OCI-LY3 (cell line): ENCODE results near the gene BICDL2.

Experiments
- H2AFZ ChIP-seq: fragments of 200-600, 300-600 bp; shearing (Covaris generic); 2 replicates; pipeline ENCODE4 v1.6.0; 2014; ENCODE audit warnings: antibody characterized with exemption, low read depth, low read length
- H3K27ac ChIP-seq: fragments of 200-600, 300-600 bp; sonication (generic); 2 replicates; pipeline ENCODE4 v1.5.1; 2014; ENCODE audit warnings: mild to moderate bottlenecking, low read length, moderate library complexity, mixed read lengths
- H3K27me3 ChIP-seq: fragments of 200-600, 300-600 bp; sonication (generic); 2 replicates; pipeline ENCODE4 v1.6.1; 2014; ENCODE audit warnings: low read depth, low read length, mixed read lengths
- H3K36me3 ChIP-seq: fragments of 200-600, 300-600 bp; sonication (generic); replicated peaks from 2 replicates; pipeline ENCODE3; 2014; ENCODE audit warnings: low read depth, low read length, mixed read lengths
- H3K4me1 ChIP-seq: fragments of 300-600, 200-600 bp; sonication (generic); 2 replicates; pipeline ENCODE4 v1.6.1; 2014; ENCODE audit warnings: low read length, mixed read lengths
- H3K4me2 ChIP-seq: fragments of 200-600, 300-600 bp; sonication (generic); 2 replicates; pipeline ENCODE4 v1.6.1; 2014; ENCODE audit warnings: low read length, mixed read lengths
- H3K4me3 ChIP-seq: fragments of 300-600, 200-600 bp; sonication (generic); 2 replicates; pipeline ENCODE4 v1.5.1; 2014; ENCODE audit warnings: antibody characterized with exemption, mild to moderate bottlenecking, low read length, moderate library complexity
- H3K79me2 ChIP-seq: fragments of 300-600, 200-600 bp; shearing (Covaris generic); 2 replicates; pipeline ENCODE4 v1.6.1; 2014; ENCODE audit warnings: mild to moderate bottlenecking, low read length, mixed read lengths
- H3K9ac ChIP-seq: fragments of 300-600, 200-600 bp; shearing (Covaris generic); 2 replicates; pipeline ENCODE4 v1.6.0; 2014; ENCODE audit warnings: mild to moderate bottlenecking, low read length, moderate library complexity
- H3K9me3 ChIP-seq: fragments of 200-600, 300-600 bp; shearing (Covaris generic); 2 replicates; pipeline ENCODE4 v1.6.1; 2014; ENCODE audit warnings: low read length, mixed read lengths; ENCODE audit not compliant: insufficient read depth
- H4K20me1 ChIP-seq: fragments of 200-600, 300-600 bp; sonication (generic); 2 replicates; pipeline ENCODE4 v1.6.1; 2016; ENCODE audit warnings: low read length, mixed read lengths; ENCODE audit not compliant: insufficient read depth
- EZH2phosphoT487 ChIP-seq: fragments of 200-600 bp; shearing (Covaris generic); IDR thresholded peaks from 2 replicates; pipeline ENCODE4 v1.6.1; 2018; ENCODE audit warnings: antibody characterized with exemption, mixed run types, low read depth
- TF ChIP-seq, protein P1 (sequence below): fragments of 200-600, 300-600 bp; sonication (generic); IDR thresholded peaks from 2 replicates; pipeline ENCODE4 v1.5.1; 2014; ENCODE audit warnings: antibody characterized with exemption, low read length, low read depth

Gene BICDL2, protein sequence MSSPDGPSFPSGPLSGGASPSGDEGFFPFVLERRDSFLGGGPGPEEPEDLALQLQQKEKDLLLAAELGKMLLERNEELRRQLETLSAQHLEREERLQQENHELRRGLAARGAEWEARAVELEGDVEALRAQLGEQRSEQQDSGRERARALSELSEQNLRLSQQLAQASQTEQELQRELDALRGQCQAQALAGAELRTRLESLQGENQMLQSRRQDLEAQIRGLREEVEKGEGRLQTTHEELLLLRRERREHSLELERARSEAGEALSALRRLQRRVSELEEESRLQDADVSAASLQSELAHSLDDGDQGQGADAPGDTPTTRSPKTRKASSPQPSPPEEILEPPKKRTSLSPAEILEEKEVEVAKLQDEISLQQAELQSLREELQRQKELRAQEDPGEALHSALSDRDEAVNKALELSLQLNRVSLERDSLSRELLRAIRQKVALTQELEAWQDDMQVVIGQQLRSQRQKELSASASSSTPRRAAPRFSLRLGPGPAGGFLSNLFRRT

DNA sequence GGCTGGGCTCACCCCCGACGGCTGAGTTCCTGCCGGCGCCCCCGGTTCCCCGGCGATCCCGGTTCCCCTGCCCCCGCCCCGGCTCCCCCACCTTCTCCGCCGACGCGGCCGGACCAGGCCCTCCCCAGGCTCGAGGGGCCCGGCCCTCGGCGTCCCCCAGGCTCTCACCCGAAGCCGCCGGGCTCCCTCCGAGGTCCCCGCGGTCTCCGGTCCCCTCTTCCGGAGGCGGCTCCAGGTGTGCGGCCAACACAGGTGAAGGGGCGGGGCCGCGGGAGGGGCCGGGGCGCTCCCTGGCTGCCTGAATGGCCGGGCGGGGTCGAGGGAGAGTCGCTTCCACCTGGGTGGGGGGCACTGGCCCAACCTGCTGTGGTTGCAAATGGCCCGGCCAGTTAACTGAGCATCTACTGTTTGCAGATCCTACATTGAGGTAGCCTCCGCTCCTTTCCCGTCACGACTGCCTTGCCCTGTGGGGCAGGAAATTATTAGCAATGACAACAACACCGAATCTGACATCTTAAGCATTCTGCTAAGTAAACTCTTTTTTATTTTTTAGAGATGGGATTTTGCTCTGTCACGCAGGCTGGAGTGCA is at the start of gene BICDL2:
BICDL2 (minus strand) TSS at position 219 of the 590 bp plus-strand sequence. CDS start 1,448 bp downstream, outside the sequence.
- no peak for TF ChIP-seq EZH2phosphoT487
- TF ChIP-seq, protein P1, sequence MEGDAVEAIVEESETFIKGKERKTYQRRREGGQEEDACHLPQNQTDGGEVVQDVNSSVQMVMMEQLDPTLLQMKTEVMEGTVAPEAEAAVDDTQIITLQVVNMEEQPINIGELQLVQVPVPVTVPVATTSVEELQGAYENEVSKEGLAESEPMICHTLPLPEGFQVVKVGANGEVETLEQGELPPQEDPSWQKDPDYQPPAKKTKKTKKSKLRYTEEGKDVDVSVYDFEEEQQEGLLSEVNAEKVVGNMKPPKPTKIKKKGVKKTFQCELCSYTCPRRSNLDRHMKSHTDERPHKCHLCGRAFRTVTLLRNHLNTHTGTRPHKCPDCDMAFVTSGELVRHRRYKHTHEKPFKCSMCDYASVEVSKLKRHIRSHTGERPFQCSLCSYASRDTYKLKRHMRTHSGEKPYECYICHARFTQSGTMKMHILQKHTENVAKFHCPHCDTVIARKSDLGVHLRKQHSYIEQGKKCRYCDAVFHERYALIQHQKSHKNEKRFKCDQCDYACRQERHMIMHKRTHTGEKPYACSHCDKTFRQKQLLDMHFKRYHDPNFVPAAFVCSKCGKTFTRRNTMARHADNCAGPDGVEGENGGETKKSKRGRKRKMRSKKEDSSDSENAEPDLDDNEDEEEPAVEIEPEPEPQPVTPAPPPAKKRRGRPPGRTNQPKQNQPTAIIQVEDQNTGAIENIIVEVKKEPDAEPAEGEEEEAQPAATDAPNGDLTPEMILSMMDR, result no peak
- H3K4me2 ChIP-seq, result peak within 1 kb of the TSS; percentile 41
- H3K4me3 ChIP-seq, result peak within 1 kb of the TSS; percentile 51

DNA sequence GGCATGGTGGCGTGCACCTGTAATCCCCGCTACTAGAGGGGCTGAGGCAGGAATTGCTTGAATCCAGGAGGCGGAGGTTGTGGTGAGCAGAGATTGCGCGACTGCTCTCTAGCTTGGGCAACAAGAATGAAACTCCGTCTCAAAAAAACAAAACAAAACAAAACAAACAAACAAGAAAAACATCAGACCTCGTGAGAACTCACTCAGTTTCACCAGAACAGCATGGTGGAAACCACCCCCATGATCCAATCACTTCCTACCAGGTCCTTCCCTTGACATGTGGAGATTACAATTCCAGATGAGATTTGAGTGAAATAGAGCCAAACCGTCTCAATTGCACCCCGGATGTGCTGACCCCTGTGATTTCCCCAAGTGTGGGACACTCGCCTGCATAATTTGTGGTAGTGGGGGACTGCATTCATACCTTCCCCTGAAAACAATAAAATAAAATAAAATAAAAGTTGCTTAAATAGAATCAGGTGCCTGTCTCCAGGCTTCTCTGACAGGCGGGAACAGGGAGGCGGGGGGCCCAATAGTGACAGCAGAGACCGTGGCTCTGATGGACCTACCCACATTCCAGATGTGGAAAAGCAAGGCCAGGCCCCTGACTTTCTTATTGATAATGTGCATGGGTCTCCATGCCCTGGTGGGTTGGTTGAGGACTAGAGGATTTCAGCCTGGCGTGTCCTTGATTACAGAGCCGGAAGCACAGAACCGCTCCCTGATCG is 49.3 kb upstream of the BICDL2 start:
- Histone ChIP-seq H3K36me3 (no peaks in the 10 kb centered on the region), H3K27ac (no peak overlapping the region), H3K4me1 (no peaks in the 10 kb centered on the region), H3K9ac (no peak overlapping the region), H3K4me3 (no peak overlapping the region), H3K9me3 (no peaks in the 10 kb centered on the region), H3K4me2 (no peak overlapping the region), H4K20me1 (no peaks in the 10 kb centered on the region), H3K79me2 (no peaks in the 10 kb centered on the region), H3K27me3 (no peaks in the 10 kb centered on the region), H2AFZ (no peak overlapping the region)
- TF ChIP-seq EZH2phosphoT487, result no peak
- TF ChIP-seq, protein P1, result no peak

More for the DNA sequence above, at the start of gene BICDL2:
- Histone ChIP-seq H3K4me1 (peaks cover 20% of the 10 kb centered on the region), H3K36me3 (no peaks in the 10 kb centered on the region), H4K20me1 (no peaks in the 10 kb centered on the region), H2AFZ (no peak within 1 kb of the TSS), H3K9ac (no peak within 1 kb of the TSS), H3K79me2 (no peaks in the 10 kb centered on the region), H3K9me3 (no peaks in the 10 kb centered on the region), H3K27ac (no peak within 1 kb of the TSS), H3K27me3 (peaks cover 20% of the 10 kb centered on the region)

DNA sequence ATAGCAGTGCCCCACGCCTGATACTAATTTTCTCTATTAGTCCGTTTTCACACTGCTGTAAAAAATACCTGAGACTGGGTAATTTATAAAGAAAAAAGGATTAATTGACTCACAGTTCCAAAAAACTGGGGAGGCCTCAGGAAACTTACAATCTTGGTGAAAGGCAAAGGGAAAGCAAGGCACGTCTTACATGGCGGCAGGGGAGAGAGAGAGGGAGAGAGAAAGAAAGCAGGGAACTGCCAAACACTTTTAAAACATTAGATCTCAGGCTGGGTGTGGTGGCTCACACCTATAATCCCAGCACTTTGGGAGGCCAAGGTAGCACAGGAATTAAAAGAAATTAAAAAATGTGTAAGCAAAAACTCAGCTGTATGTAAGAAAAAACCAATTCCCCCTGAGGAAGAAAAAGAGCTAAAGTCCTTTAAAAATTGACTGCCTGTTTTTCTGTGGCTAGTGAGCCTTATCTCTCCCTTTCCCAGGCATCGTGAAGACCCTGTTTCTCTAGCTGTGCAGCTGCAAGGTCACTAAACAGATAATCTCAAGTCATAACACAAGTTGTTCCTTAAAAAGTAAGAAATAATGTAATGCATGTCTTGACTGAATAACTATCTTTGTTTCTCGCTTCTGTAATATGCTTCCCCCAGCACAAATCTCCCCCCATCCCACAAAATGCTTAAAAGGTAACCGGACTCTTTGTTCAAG is 48.4 kb upstream of the BICDL2 start:
- H3K4me2 ChIP-seq, result no peak overlapping the region
- no peaks in the 10 kb centered on the region for H4K20me1 ChIP-seq
- H3K9ac ChIP-seq, result no peak overlapping the region
- no peaks in the 10 kb centered on the region for H3K27me3 ChIP-seq
- no peaks in the 10 kb centered on the region for H3K36me3 ChIP-seq
- H3K27ac ChIP-seq, result no peak overlapping the region
- no peak overlapping the region for H3K4me3 ChIP-seq
- no peaks in the 10 kb centered on the region for H3K79me2 ChIP-seq
- H2AFZ ChIP-seq, result no peak overlapping the region
- no peak for TF ChIP-seq EZH2phosphoT487
- TF ChIP-seq, protein P1, result no peak
- no peaks in the 10 kb centered on the region for H3K4me1 ChIP-seq
- no peaks in the 10 kb centered on the region for H3K9me3 ChIP-seq
